ENCODE data around the gene PIP5K1C.

DNA sequence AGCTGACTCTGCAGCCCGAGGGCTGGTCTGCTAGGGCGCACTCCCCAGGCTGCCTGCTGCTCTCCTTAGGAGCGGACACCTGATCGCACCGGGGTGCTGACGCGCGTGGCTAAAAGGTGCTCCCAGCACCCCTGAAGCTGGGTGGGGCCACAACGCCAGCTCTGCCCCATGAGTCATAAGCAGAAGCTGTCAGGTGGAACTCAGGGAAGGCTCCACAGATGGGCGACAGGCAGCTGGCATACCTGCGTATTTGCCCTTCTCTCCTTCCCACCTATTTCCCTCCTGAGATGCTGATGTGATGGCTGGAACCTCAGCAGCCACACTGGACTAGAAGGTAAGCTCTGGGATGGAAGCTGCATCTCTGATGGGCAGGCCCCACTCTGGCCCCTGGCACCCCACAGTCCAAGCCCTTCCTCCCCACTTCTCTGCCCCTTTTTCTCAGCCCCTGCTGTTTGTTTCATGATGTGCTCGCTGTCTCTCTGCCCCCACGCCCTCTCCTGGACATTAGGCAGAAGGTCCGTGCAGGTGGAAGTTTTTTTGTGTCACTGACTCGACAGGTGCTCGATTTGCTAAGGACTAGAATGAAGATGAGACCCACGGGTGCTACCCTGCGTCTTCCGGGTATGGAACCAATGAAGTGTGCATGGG is 43.4 kb downstream of the PIP5K1C start:
- TF ChIP-seq, protein P1, sequence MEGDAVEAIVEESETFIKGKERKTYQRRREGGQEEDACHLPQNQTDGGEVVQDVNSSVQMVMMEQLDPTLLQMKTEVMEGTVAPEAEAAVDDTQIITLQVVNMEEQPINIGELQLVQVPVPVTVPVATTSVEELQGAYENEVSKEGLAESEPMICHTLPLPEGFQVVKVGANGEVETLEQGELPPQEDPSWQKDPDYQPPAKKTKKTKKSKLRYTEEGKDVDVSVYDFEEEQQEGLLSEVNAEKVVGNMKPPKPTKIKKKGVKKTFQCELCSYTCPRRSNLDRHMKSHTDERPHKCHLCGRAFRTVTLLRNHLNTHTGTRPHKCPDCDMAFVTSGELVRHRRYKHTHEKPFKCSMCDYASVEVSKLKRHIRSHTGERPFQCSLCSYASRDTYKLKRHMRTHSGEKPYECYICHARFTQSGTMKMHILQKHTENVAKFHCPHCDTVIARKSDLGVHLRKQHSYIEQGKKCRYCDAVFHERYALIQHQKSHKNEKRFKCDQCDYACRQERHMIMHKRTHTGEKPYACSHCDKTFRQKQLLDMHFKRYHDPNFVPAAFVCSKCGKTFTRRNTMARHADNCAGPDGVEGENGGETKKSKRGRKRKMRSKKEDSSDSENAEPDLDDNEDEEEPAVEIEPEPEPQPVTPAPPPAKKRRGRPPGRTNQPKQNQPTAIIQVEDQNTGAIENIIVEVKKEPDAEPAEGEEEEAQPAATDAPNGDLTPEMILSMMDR (optimal IDR thresholded peaks at IDR 0.05 in 1 of 3, IDR thresholded peaks at IDR 0.05 in 1 of 3, conservative IDR thresholded peaks at IDR 0.05 in 1 of 3; ENCODE audit: extremely low read depth in 1 of 3, insufficient read depth in 2 of 3, low read length in 3 of 3) = no peak
- no peak for TF ChIP-seq EZH2 (IDR thresholded peaks at IDR 0.05; ENCODE audit: low read length)

Measured in keratinocyte (primary cell).